ENCODE measurements around the gene BMPR1B. TPM values are rescaled to one million over a fixed set of nuclear protein-coding genes. Genes with fewer than 3 reads are reported as not detected.
A peak's percentile ranks its signal among the peaks of the same experiment; 100 is the strongest.

The BMPR1B gene
- total RNA-seq, 1 donor from 2014 or later = 5.6 TPM

GRCh38 chr4:95093460-95093859, 335.7 kb downstream of the BMPR1B start:
- H3K9me3 Mint-ChIP-seq (ENCODE audit: low read depth) = no peaks in the 10 kb centered on the region
- no peak overlapping the region for H3K27ac Mint-ChIP-seq (ENCODE audit: unreplicated experiment)
- no peaks in the 10 kb centered on the region for H3K27me3 Mint-ChIP-seq (ENCODE audit: low read depth)
- no peaks in the 10 kb centered on the region for H3K36me3 Mint-ChIP-seq (ENCODE audit: low read depth)
- no peak for DNase-seq (ENCODE audit: low spot score)
- peaks cover 28% of the 10 kb centered on the region for H3K4me1 Mint-ChIP-seq (ENCODE audit: low read depth)
- no peak for TF ChIP-seq CTCF (IDR thresholded peaks at IDR 0.05)
- H3K4me3 Mint-ChIP-seq (ENCODE audit: unreplicated experiment) = no peak overlapping the region

- DNase-seq (ENCODE audit: low spot score) = no peak
- Mint-ChIP-seq H3K27me3 (ENCODE audit: low read depth) (no peaks in the 10 kb centered on the region), H3K4me1 (ENCODE audit: low read depth) (peaks cover 26% of the 10 kb centered on the region), H3K36me3 (ENCODE audit: low read depth) (no peaks in the 10 kb centered on the region), H3K27ac (ENCODE audit: unreplicated experiment) (no peak overlapping the region), H3K9me3 (ENCODE audit: low read depth) (no peaks in the 10 kb centered on the region), H3K4me3 (ENCODE audit: unreplicated experiment) (no peak overlapping the region)
- no peak for TF ChIP-seq CTCF (IDR thresholded peaks at IDR 0.05)
These were observed 336.5 kb downstream of the BMPR1B start for GRCh38 chr4:95093936-95094929.

- H3K36me3 Mint-ChIP-seq (ENCODE audit: low read depth) = peaks cover 2% of the 10 kb centered on the region
- no peak overlapping the region for H3K4me3 Mint-ChIP-seq (ENCODE audit: unreplicated experiment)
- peaks cover 4% of the 10 kb centered on the region for H3K9me3 Mint-ChIP-seq (ENCODE audit: low read depth)
- no peak for DNase-seq (ENCODE audit: low spot score)
- H3K4me1 Mint-ChIP-seq (ENCODE audit: low read depth) = peaks cover 19% of the 10 kb centered on the region
- H3K27me3 Mint-ChIP-seq (ENCODE audit: low read depth) = no peaks in the 10 kb centered on the region
- TF ChIP-seq CTCF (IDR thresholded peaks at IDR 0.05) = peak; percentile 96
- H3K27ac Mint-ChIP-seq (ENCODE audit: unreplicated experiment) = no peak overlapping the region
These were observed 337.7 kb downstream of the BMPR1B start for GRCh38 chr4:95095348-95095974.

- Mint-ChIP-seq H3K27me3 (ENCODE audit: low read depth) (no peaks in the 10 kb centered on the region), H3K36me3 (ENCODE audit: low read depth) (peaks cover 2% of the 10 kb centered on the region), H3K9me3 (ENCODE audit: low read depth) (peaks cover 6% of the 10 kb centered on the region), H3K4me3 (ENCODE audit: unreplicated experiment) (no peak overlapping the region), H3K4me1 (ENCODE audit: low read depth) (peaks cover 4% of the 10 kb centered on the region), H3K27ac (ENCODE audit: unreplicated experiment) (no peak overlapping the region)
- DNase-seq (ENCODE audit: low spot score) = no peak
- TF ChIP-seq CTCF (IDR thresholded peaks at IDR 0.05) = peak; percentile 27
These were observed 344.5 kb downstream of the BMPR1B start for GRCh38 chr4:95102162-95102790.

- no peak for TF ChIP-seq CTCF (IDR thresholded peaks at IDR 0.05)
- H3K4me3 Mint-ChIP-seq (ENCODE audit: unreplicated experiment) = no peak overlapping the region
- no peak overlapping the region for H3K27ac Mint-ChIP-seq (ENCODE audit: unreplicated experiment)
- no peaks in the 10 kb centered on the region for H3K36me3 Mint-ChIP-seq (ENCODE audit: low read depth)
- H3K27me3 Mint-ChIP-seq (ENCODE audit: low read depth) = no peaks in the 10 kb centered on the region
- peaks cover 14% of the 10 kb centered on the region for H3K4me1 Mint-ChIP-seq (ENCODE audit: low read depth)
- DNase-seq (ENCODE audit: low spot score) = no peak
- peaks cover 5% of the 10 kb centered on the region for H3K9me3 Mint-ChIP-seq (ENCODE audit: low read depth)
These were observed 347.4 kb downstream of the BMPR1B start for GRCh38 chr4:95105112-95105511.
